Stimulated activated CD4-positive, alpha-beta T cell treated with anti-CD3 and anti-CD28 coated beads, Interleukin-12 subunit alpha, Interleukin-12 subunit beta, amount 100 ng/mL, for 4 hours (primary cell): ENCODE data around the gene TBCD.
"Not testable (repeated sequence)": the region's sequence is repeated elsewhere in the genome, so short reads cannot be mapped to it uniquely, and the experiment has no call there.

Source experiments
- DNase-seq: peaks from one replicate; pipeline ENCODE4 v3.0.0-alpha.2; 2020

Gene TBCD

DNA sequence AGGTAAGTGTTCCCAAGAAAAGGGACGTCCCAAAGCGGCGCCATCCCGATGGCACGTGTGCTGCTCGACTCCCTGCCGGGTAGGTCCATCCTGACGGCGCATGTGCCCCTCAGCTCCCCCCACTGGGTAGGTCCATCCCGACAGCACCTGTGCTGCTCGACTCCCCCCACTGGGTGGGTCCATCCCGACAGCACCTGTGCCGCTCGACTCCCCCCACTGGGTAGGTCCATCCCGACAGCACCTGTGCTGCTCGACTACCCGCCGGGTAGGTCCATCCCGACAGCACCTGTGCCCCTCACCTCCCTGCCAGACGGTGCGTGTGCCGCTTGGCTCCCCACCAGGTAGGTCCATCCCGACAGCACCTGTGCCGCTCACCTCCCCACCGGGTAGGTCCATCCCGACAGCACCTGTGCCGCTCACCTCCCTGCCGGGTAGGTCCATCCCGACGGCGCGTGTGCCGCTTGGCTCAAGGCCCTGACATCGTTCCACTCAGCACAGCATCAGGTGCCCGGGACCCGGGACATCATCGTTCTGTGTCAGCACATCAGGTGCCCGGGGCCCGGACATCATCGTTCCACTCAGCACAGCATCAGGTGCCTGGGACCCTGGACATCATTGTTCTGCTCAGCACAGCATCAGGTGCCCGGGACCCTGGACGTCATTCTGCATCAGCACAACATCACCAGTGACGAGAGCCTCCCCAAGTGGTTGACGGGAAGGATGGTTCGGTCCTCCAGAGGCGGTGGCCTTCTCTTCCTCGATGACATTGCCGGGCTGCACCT lies 22.2 kb upstream of the TBCD start:
- DNase-seq, result no peak

DNA sequence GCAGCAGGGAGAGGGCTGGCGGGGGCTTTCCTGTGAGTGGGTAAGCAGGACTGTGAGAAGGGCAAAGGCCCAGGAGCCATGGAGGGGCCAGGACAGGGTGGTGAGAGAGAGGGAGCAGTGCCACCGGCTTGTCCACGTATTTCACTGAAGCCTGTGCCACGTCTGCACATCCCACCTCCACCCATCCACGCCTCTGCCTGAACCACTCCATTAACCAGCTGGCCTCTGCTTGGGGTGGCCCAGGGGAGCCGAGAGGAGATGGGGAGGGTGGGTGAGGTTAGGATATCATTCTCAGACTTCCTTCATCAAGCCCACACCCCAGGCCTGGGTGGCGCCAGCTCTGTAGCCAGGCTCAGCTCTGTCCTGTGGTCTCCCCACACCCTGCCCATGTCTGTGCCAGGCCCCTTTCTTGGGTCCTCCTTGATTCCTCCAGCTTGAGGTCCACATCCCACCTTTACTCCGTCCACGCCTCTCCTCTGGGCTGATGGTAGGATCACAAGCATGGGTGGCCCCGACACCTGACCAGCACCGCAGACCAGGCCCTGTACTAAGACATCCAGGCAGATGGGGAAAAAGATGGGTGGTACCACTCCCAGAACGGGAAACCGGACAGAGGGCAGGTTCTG lies 19.6 kb upstream of the TBCD start:
- no peak for DNase-seq

DNA sequence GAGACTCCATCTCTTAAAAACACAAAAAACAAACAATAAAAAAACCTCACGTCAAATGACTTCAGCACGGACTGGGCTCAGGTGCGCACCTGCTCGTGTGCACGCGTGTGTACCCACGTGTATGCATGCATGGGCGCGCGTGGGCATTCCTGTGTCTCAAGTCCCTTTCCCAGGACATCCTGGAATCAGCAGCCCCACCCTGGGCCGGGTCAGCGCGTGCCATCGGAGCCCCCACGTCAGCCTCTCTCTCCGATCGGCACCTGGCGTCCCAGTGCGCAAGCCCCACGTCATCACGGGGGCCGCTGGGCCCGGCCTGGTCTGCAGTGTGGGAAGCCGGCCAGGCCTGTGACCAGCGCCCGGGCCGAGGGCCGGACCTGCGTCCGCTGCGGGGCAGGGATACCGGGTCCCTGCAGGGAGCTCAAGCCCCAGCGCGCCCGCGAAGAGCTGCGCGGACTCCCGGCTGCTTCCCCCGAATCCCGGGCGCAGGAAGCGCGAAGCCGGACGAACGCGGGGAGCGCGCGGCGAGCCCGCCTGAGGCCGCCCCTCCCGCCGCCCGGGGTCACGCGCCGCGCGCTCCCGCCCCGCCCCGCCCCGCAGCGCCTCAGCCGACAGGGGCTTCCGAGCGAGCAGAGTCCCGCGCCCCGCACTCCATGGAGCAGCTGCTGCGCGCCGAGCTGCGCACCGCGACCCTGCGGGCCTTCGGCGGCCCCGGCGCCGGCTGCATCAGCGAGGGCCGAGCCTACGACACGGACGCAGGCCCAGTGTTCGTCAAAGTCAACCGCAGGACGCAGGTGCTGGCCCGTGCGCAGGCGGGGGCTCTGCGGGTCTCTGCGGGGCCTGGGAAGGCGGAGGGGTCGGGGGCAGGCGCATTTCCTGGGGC lies 16.6 kb upstream of the TBCD start, which contains the start of gene FN3K:
Gene FN3K, plus strand, starts transcription at position 629 of the 880 bp plus-strand sequence. Its CDS starts 22 bp downstream, at position 651.
- peak; percentile 39 for DNase-seq

DNA sequence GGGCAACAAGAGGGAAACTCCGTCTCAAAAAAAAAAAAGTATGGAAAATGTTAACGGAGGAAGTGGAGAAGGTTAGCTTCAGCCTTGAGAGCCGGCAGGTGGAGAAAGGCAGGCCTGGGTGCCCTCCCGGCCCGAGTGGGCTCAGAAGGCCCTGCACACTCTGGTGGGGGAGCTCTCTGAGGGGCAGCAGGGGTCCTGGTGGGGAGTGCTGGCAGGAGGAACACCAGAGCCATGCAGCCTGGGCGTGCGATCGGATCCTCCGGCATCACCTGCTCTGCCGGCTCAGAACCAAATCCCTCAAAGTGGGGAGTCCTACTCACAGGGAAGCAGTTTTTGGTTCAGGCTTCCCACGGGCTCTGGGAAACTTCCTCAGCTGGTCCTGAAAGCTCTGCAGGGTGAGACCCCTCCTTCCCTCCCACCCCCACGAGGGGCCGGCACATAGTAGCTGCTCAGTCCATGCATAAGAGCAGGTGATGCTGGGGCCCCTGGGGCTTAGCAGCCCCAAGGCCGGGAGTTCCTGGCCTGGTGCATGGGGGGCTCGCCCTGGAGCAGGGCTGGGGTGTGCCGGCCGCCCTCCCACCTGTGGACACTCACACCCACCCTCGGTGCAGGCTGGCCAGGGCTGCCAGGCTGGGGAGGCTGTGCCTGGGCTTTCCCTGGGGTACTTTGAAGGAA lies 15.2 kb upstream of the TBCD start:
- DNase-seq, result no peak

DNA sequence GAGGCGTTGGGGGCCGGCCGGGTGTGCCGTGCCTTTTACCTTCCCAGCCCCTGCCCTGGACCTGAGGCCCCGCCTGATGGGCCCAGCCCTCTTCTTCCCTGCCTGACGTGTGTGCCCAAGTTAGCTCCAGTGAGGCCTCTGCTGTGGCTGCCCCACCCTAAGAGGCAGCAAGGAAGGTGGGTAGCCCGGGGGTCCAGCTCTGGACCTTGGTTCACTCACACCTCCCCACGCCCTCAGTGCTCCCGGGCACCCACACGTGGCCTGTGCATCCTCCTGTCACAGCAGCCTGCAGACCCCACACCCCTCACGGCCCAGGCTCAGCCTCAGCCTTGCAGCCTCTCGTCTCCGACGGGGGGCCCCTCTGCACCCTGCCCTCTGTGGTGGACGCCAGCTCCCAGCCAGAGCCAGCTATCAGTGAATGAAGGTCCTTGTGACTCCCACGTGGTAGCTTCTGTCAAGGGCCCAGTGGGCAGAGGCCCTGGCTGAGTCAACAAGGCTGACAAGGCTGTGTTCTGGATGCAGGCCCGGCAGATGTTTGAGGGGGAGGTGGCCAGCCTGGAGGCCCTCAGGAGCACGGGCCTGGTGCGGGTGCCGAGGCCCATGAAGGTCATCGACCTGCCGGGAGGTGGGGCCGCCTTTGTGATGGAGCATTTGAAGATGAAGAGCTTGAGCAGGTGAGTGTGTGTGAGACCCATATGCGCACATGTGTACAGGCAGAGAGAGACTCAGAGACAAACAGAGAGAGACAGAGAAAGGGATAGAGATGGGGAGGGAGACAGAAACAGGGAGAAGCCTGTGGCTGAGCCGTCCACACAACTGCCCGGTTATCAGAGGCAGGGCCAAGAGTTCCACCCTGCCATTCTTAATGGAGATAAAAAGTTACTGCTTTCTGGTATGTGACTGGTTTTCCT lies 13.6 kb upstream of the TBCD start:
- no peak for DNase-seq

DNA sequence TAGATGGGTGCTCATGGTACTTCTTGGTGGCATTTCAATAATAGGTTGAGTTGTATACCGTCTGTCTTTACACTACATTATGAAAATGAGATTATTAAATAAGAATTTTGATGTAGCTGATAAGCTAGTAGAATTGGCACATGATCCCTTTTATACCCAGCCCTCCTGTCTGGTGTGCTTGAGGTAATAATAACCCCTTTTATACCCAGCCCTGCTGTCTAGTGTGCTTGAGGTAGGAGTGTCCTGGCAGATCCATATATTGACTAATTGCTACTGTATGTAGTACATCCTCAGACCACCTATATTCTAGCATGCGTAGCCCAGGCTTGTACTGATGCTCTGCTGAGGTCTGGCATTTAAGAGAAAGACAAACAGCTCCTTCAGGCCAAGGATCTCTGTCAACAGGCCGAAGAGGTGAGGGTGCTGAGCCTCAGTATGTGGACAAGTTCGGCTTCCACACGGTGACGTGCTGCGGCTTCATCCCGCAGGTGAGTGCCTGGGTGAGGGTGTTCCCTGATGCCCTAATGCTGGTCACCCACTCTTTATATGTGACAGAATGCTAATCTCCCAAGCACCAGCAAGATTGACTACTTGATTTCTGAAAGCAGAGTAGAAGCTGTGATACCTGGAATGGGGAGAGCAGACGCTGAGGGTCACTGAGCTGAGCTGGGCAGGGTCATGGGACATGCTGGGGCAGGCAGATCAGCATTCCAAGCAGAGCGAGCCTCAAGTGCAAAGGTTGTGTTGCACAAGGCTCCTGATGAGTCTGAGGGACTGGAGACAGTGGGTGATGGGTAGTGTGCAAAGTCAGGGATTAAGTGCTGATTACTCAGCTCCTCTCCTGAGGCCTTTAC lies 10.7 kb upstream of the TBCD start:
- DNase-seq, result no peak

DNA sequence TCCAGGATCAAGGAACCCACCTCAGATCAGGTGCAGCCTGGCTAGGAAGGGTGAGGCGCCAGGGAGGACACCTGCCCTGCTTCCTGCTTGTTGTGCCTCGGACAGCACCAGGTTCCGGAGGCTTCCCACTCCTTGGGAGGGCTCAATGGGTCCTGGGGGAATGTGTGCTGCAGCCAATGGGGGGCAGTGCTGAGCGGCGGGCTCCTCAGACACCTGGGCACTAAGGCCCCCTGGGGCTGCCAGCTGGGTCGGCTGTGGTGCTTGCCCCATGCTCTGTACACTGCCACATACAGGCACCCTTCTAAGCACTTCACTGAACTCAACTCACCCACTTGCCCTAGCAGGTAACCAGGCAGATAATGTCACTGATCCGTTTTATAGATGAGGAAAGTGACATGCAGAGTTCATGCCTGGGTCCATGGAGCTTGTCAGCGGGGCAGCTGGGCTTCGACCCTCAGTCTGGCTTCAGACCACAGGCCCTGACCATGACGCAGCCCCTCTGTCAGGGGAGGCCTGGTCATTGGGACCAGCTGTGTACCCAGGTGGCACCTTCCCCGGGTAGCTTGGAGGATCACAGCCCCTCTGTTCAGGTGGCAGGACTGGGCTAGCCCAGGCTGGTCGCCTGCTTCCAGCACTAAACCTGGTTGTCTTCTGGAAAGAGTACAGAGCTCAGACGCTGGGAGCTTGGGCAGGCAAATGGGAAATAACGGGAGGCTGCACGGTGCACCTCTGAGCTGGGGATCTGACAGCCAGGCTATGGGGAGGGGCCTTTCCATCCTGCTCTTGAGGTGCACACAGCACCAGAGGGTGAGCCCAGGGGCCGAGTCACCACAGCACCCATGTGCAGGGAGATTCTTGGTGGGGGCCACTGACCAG lies 8.3 kb upstream of the TBCD start:
- DNase-seq, result no peak

DNA sequence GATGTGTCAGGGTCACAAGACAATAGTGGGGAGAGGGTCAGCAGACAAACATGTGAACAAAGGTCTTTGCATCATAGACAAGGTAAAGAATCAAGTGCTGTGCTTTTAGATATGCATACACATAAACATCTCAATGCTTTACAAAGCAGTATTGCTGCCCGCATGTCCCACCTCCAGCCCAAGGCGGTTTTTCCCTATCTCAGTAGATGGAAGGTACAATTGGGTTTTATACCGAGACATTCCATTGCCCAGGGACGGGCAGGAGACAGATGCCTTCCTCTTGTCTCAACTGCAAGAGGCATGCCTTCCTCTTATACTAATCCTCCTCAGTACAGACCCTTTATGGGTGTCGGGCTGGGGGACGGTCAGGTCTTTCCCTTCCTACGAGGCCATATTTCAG lies 7.1 kb upstream of the TBCD start:
- DNase-seq, result not testable (repeated sequence)

DNA sequence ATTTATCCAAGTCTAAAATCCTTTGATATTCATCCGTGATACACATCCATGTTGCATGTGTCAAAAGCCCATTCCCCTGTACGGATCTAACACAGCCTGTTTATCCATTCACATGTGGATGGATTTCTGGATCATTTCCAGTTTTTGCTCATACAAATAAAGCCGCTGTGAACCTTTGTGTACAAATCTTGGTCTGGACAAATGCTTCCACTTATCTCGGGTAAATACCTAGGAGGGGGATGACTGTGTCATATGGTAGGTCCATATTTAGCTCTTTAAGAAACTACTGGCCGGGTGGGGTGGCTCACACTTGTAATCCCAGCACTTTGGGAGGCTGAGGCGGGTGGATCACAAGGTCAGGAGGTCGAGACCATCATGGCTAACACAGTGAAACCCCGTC lies 6.3 kb upstream of the TBCD start:
- no peak for DNase-seq

DNA sequence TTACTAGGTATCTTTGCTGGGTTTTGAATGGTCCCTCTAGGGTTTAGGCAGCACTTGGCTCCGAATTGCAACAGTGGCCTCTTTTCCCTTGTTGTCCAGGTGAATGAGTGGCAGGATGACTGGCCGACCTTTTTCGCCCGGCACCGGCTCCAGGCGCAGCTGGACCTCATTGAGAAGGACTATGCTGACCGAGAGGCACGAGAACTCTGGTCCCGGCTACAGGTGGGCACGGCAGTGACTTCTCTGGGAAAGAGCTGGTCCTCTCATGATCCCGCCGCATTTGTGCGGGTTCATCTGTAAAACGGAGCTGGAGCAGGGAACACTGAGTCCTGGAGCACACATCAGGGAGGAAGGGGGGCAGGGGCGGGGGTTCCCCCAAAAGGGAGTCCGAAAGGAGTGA lies 3.1 kb upstream of the TBCD start:
- no peak for DNase-seq

DNA sequence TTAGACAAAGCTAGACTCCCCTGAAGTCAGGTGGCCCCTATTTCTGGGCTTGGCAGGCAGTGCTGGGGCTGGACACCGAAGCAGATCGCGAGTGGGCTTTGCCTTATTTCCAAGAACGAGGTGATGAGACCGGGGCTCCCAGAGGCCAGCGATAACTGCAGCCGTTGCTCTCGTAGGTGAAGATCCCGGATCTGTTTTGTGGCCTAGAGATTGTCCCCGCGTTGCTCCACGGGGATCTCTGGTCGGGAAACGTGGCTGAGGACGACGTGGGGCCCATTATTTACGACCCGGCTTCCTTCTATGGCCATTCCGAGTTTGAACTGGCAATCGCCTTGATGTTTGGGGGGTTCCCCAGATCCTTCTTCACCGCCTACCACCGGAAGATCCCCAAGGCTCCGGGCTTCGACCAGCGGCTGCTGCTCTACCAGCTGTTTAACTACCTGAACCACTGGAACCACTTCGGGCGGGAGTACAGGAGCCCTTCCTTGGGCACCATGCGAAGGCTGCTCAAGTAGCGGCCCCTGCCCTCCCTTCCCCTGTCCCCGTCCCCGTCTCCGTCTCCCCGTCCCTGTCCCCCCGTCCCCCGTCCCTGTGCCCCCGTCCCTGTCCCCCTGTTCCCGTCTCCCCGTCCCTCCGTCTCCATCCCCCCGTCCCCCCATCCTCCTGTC lies 1.5 kb upstream of the TBCD start:
- DNase-seq, result no peak

DNA sequence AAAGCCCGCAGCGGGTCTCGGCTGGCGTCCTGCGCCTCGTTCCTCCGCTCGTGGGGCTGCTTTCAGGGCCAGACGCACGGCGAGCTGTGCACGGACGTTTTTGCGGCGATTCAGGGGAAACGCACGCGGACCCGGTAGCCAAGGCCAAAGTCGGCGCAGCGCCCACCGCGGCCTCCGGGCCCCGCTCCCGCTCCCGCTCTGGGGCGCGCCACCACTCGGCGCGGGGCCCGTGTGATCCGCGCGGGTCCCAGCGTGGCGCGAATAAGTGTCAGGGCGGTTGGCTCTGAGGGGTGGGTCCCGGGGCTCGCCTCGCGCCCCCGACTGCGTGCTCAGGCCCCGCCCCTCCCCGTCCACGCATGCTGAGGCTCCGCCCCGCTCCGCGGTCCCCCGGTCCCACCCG lies 694 bp upstream of the TBCD start:
- DNase-seq, result no peak

DNA sequence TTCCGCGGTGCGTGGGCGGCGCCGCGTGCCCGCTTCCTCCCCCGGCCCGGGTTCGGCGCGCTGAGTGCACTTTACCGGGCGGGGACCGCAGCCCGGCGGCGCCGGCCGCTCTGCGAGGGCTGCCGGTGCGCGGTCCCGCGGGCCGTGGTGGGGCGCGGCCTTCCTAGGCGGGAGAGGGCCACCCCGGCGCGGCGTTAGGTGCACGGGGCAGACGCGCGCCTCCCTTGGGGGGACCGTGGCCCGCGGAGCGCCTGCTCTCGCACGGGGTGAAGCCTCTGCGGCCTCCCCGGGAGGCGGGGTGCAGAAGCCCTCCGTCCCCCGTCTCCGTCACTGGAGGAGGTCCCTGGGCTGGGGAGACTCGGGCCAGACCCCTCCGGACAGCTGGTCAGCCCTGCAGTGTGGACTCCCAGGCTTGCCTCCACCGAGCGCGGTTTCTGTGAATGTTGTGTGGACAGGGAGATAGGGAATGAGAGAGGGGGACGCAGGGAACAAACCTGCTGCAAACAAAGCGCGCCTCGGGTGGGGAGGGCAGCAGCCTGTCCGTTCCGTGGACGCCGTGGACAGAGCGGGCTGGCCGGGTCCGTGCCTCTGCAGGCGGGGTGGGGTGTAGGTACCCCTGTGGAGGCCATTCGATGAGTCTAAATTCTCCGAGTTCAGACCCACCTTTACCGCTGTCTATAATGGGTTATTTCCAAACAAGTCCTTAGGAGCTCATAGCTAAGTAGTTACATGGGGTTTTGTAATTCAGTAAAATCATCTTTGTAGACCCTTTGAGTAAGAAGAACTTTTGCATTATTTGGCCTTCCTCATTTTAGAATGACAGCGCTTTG lies 721 bp downstream of the TBCD start:
- DNase-seq, result no peak

DNA sequence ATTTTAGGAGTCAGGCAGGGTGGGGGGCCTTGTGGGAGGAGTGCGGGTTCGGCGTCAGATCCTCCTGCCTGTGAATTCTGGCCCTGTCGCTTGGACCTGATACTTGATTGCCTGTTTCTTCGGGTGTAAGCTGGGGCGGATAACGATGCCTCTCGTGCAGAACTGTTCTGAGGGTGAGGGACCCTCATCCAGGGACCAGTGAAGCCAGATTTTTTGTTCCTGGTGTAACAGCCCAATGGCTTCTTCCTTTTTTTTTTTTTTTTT lies 1.3 kb downstream of the TBCD start:
- DNase-seq, result no peak

DNA sequence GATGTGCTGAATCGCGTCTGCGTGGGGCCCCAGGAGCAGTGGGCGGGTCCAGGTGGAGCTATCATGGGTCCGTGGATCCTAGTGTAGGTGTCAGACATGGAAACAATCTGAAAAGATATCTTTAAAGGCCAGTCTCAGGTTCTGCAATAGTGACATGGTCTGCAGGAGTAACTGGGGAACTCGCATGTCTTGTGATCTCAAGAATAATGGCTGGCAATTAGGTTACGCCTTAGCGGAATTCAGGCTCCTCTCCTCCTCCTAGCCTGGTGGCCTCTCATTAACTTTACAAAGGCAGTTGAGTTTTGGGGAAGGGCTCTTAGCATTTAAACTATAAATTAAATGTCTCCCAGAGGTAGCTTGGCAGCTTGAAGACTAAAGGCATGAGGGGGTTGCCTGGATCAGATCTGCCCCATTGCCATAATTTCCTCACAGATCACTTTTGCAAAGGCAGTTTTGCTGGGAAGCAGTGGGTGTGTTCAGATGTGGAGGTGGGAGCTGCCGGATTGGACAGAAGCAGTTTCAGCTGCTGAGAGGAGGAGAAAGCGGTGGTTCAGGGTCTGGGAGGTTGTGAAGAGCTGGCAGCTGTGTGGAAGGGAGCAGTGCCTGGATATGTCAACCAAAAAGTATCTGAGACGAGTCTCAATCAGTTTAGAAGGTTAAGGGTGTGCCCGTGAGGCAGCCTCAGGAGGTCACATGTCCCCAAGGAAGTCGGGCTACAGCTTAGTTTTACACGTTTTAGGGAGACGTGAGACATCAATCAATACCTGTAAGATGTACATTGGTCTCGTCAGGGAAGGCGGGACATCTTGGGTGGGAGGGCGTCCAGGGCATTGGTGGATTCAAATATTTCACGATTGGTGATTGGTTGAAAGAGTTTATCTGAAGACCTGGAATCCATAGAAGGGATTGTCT lies 2.7 kb downstream of the TBCD start:
- no peak for DNase-seq

DNA sequence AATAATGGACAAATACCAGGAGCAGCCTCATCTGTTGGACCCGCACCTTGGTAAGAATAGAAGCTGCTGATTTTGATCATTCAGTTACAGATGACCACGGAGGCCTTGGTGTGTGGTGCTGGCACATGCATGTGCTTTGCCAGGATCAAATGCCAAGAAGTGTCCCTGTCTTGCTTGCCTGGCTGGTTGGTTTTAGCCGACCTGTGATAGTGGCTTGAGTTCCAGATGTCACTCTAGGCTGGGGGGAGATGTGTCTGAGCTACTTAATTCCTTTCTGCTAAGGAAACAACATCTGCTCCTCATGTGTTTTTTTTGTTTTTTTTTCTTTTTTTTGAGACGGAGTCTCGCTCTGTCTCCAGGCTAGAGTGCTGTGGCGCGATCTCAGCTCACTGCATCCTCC lies 4.3 kb downstream of the TBCD start:
- DNase-seq, result no peak

DNA sequence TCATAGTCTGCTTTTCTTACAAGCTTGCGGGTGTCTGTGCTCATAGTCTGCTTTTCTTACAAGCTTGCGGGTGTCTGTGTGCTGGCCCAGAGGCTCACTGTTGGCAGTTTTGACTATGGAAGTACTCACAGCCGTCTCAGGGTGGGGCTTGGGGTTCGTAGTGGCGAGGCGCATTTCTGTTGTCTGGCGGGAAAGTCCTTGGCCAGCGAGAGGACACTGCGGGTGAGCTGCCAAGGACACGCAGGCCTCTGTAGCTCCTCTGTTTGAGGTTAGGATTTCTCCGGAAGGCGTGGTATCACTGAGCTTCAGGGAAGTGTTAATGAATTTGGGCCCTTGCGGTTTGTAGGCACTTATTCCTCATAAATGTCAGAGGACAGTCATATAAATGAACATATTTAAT lies 13.5 kb downstream of the TBCD start:
- no peak for DNase-seq
